Thoracic aorta (tissue), 2 donors: ENCODE data around the gene ST6GALNAC3. TPM values are rescaled to one million over a fixed set of nuclear protein-coding genes. Genes with fewer than 3 reads are reported as not detected.

Experiments used
- ATAC-seq: fragments of 150-250 bp; one replicate; pipeline ENCODE4 v1.8.0; 2017; ENCODE audit warnings: low read depth; ENCODE audit not compliant: insufficient number of reproducible peaks, low FRiP score
- DNase-seq: peaks from one replicate; pipeline ENCODE4 v3.0.0-alpha.2; 2020; ENCODE audit warnings: low spot score
- H3K27ac ChIP-seq, 2 donors: fragments of 200-600 bp; sonication (generic); 1 replicate in 1 of 2; 2 replicates in 1 of 2; pipeline ENCODE4 v1.5.1; 2016; ENCODE audit warnings: mild to moderate bottlenecking in 2 of 2, moderate library complexity in 2 of 2
- H3K27me3 ChIP-seq: fragments of 200-600 bp; sonication (generic); replicated peaks from 2 replicates; pipeline ENCODE4 v1.6.0; 2016; ENCODE audit warnings: mild to moderate bottlenecking; ENCODE audit not compliant: insufficient read depth
- H3K36me3 ChIP-seq: fragments of 200-600 bp; sonication (generic); one replicate; pipeline ENCODE4 v1.5.1; 2016
- H3K4me1 ChIP-seq, 2 donors: fragments of 200-600 bp; sonication (generic); 1 replicate in 1 of 2; 2 replicates in 1 of 2; pipeline versions ENCODE4 v1.5.1 to v1.6.0; 2016; ENCODE audit warnings: low read depth in 2 of 2, mild to moderate bottlenecking in 1 of 2; ENCODE audit not compliant: control insufficient read depth in 1 of 2
- H3K4me3 ChIP-seq: fragments of 200-600 bp; sonication (generic); 2 replicates; pipeline ENCODE4 v1.5.1; 2016; ENCODE audit warnings: mild to moderate bottlenecking
- H3K9me3 ChIP-seq: fragments of 200-600 bp; sonication (generic); 2 replicates; pipeline ENCODE4 v1.5.1; 2016
- CTCF ChIP-seq: fragments of 200-600 bp; sonication (generic); IDR thresholded peaks from one replicate; pipeline ENCODE4 v1.5.1; 2019; ENCODE audit warnings: antibody characterized with exemption
- total RNA-seq, 2 donors: library from RNA; depleted of rRNA; stranded (reverse); fragments of >200 nt; gene quantifications; one replicate each; pipeline versions ENCODE4 v1.1.0 to v1.2.3, GENCODE V29; 2016

ST6GALNAC3 gene
- total RNA-seq, 2 donors from 2014 or later: 1.4 to 9.5 TPM

- TF ChIP-seq CTCF: no peak
- no peak overlapping the region for H3K4me3 ChIP-seq
- DNase-seq (no peak), ATAC-seq (no peak)
- H3K27ac ChIP-seq: no peak overlapping the region
- H3K36me3 ChIP-seq: no peaks in the 10 kb centered on the region
- no peaks in the 10 kb centered on the region for H3K27me3 ChIP-seq
- no peaks in the 10 kb centered on the region for H3K9me3 ChIP-seq
- H3K4me1 ChIP-seq: peaks cover 4 to 5% of the 10 kb centered on the region in 2 donors
These were observed 134.7 kb downstream of the ST6GALNAC3 start for GRCh38 chr1:76209238-76209637.

GRCh38 chr1:76209648-76210047 is 135.1 kb downstream of the ST6GALNAC3 start:
- H3K4me3 ChIP-seq: no peak overlapping the region
- TF ChIP-seq CTCF: no peak

GRCh38 chr1:76210160-76210559 is 135.6 kb downstream of the ST6GALNAC3 start:
- Histone ChIP-seq H3K36me3 (no peaks in the 10 kb centered on the region), H3K9me3 (no peaks in the 10 kb centered on the region), H3K4me1 (peaks cover 4 to 5% of the 10 kb centered on the region in 2 donors), H3K27me3 (no peaks in the 10 kb centered on the region), H3K27ac (no peak overlapping the region), H3K4me3 (no peak overlapping the region)
- ATAC-seq (no peak), DNase-seq (no peak)
- TF ChIP-seq CTCF: no peak

More at GRCh38 chr1:76209648-76210047, 135.1 kb downstream of the ST6GALNAC3 start:
- peaks cover 4 to 5% of the 10 kb centered on the region in 2 donors for H3K4me1 ChIP-seq
- no peaks in the 10 kb centered on the region for H3K27me3 ChIP-seq
- H3K9me3 ChIP-seq: no peaks in the 10 kb centered on the region
- DNase-seq (no peak), ATAC-seq (no peak)
- no peak overlapping the region for H3K27ac ChIP-seq
- no peaks in the 10 kb centered on the region for H3K36me3 ChIP-seq

GRCh38 chr1:76218888-76219287 is 144.3 kb downstream of the ST6GALNAC3 start:
- no peak for TF ChIP-seq CTCF
- Histone ChIP-seq H3K4me3 (no peak overlapping the region), H3K36me3 (no peaks in the 10 kb centered on the region), H3K27me3 (no peaks in the 10 kb centered on the region), H3K27ac (no peak overlapping the region), H3K4me1 (no peaks in the 10 kb centered on the region), H3K9me3 (no peaks in the 10 kb centered on the region)
- ATAC-seq (no peak), DNase-seq (no peak)

GRCh38 chr1:76219366-76219818 is 144.8 kb downstream of the ST6GALNAC3 start:
- no peak for TF ChIP-seq CTCF
- DNase-seq: no peak
- Histone ChIP-seq H3K4me3 (no peak overlapping the region), H3K27ac (no peak overlapping the region), H3K9me3 (no peaks in the 10 kb centered on the region), H3K27me3 (no peaks in the 10 kb centered on the region), H3K36me3 (no peaks in the 10 kb centered on the region), H3K4me1 (no peaks in the 10 kb centered on the region)
- no peak for ATAC-seq
